Fibroblast of lung (primary cell): ENCODE measurements around the gene RTL10.

ENCODE experiments used
- CTCF ChIP-seq, 2 donors: IDR thresholded peaks in 1 of 2; conservative IDR thresholded peaks in 1 of 2; 1 replicate in 1 of 2; 2 replicates in 1 of 2; pipeline ENCODE4 v1.5.1; 2011 to 2012; ENCODE audit warnings: low read length in 2 of 2, control low read depth in 1 of 2, inconsistent platforms in 1 of 2, low read depth in 1 of 2, mild to moderate bottlenecking in 1 of 2
- EZH2 ChIP-seq: IDR thresholded peaks from 2 replicates; pipeline ENCODE4 v1.5.1; 2012; ENCODE audit warnings: low read length, control low read depth, mild to moderate bottlenecking; ENCODE audit errors: missing control alignments

- TF ChIP-seq CTCF (conservative IDR thresholded peaks at IDR 0.05 in 1 of 2, IDR thresholded peaks at IDR 0.05 in 1 of 2; ENCODE audit: low read depth in 1 of 2, low read length in 2 of 2) (peak in 1 of 2 donors; percentile 2), EZH2 (no peak)
These were observed at the start of gene RTL10, which contains the start of gene GNB1L for GRCh38 chr22:19854778-19855503.
